GM21390 (cell line): ENCODE results near the gene FFAR3.
"Not testable (repeated sequence)": the region's sequence is repeated elsewhere in the genome, so short reads cannot be mapped to it uniquely, and the experiment has no call there.

Experiments
- ATAC-seq: cut with Tn5 transposase; IDR thresholded peaks from one replicate; pipeline ENCODE4 v1.9.1; 2021; ENCODE audit not compliant: unreplicated experiment

The FFAR3 gene

GRCh38 chr19:35349614-35350521, 8.4 kb upstream of the FFAR3 start:
- ATAC-seq: no peak

- no peak for ATAC-seq
These were observed 7.7 kb upstream of the FFAR3 start for GRCh38 chr19:35350591-35350990.

GRCh38 chr19:35351411-35352176, 6.7 kb upstream of the FFAR3 start:
- no peak for ATAC-seq

- ATAC-seq: no peak
These were observed 6.1 kb upstream of the FFAR3 start for GRCh38 chr19:35352177-35352447.

- ATAC-seq: no peak
These were observed 5.6 kb upstream of the FFAR3 start for GRCh38 chr19:35352448-35353304.

GRCh38 chr19:35353635-35354034, 4.6 kb upstream of the FFAR3 start:
- ATAC-seq: no peak

GRCh38 chr19:35354898-35355297, 3.4 kb upstream of the FFAR3 start:
- no peak for ATAC-seq

GRCh38 chr19:35355791-35356460, 2.3 kb upstream of the FFAR3 start:
- no peak for ATAC-seq

- ATAC-seq: not testable (repeated sequence)
These were observed 574 bp downstream of the FFAR3 start for GRCh38 chr19:35358834-35359233.

GRCh38 chr19:35359395-35359794, 1.1 kb downstream of the FFAR3 start:
- ATAC-seq: not testable (repeated sequence)

GRCh38 chr19:35360081-35360480, 1.8 kb downstream of the FFAR3 start:
- ATAC-seq: not testable (repeated sequence)

- ATAC-seq: no peak
These were observed 2.7 kb downstream of the FFAR3 start for GRCh38 chr19:35360880-35361420.

GRCh38 chr19:35362261-35363000, 4.2 kb downstream of the FFAR3 start:
- no peak for ATAC-seq

GRCh38 chr19:35363001-35363590, 4.8 kb downstream of the FFAR3 start:
- ATAC-seq: no peak

- no peak for ATAC-seq
These were observed 5.6 kb downstream of the FFAR3 start for GRCh38 chr19:35363711-35364425.

- no peak for ATAC-seq
These were observed 7.0 kb downstream of the FFAR3 start for GRCh38 chr19:35365303-35365702.

GRCh38 chr19:35368378-35368777, 10.1 kb downstream of the FFAR3 start:
- no peak for ATAC-seq

GRCh38 chr19:35369522-35369921, 11.3 kb downstream of the FFAR3 start:
- ATAC-seq: no peak

GRCh38 chr19:35370722-35371121, 12.5 kb downstream of the FFAR3 start, which contains the start of gene GPR42:
TSS of gene GPR42 (plus strand) at chr19:35371068. CDS start at chr19:35371360, 292 bp downstream.
- ATAC-seq: no peak
